NCI-H2029 (cell line): ENCODE measurements around the gene MANBA.

ENCODE experiments used
- DNase-seq: peaks from one replicate; lab custom pipeline; 2025; lab: John Stamatoyannopoulos, UW

Gene MANBA

DNA sequence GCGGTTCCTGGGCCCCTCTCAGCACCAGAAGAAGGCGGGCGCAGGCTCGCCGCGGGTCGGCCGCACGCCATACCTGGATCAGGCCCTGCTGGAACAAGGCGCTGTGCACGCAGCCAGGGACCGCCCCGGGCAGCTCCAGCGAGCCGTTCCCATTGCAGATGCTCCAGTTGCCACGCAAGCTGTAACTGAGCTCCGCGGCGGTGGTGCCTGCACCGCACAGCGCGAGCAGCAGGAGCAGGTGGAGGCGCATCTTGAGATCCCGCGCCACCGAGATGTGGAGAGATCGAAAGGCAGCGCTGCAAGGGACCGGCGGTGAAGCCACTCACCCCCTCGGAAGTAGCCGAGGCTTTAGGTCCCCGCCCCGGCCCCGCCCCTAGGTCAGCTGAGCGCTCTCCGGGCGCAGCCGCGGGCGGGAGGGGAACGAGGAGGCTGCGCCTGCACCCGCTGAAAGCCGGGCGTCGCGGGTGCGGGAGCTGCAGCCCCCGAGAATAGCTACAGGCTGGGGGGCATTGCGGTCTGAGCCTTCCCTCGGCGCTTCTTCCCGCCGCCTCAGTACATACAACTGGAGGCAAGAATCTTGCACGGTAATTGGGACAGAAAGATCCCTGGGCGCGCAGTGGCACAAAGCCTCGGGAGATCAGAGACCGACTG lies at the start of gene MANBA:
MANBA (minus strand) TSS at position 324 of the 651 bp plus-strand sequence; CDS start at position 250, 74 bp downstream.
- DNase-seq: peak; percentile 79

- DNase-seq: no peak
These were observed 48.9 kb upstream of the MANBA start for GRCh38 chr4:102809691-102810090.

- no peak for DNase-seq
These were observed 48.4 kb upstream of the MANBA start for GRCh38 chr4:102809190-102809589.

- no peak for DNase-seq
These were observed 47.2 kb upstream of the MANBA start for GRCh38 chr4:102808009-102808408.

- DNase-seq: no peak
These were observed 46.6 kb upstream of the MANBA start for GRCh38 chr4:102807345-102807744.

GRCh38 chr4:102799816-102800215 lies 39.0 kb upstream of the MANBA start:
- no peak for DNase-seq

- DNase-seq: no peak
These were observed 34.2 kb upstream of the MANBA start for GRCh38 chr4:102794999-102795398.

DNA sequence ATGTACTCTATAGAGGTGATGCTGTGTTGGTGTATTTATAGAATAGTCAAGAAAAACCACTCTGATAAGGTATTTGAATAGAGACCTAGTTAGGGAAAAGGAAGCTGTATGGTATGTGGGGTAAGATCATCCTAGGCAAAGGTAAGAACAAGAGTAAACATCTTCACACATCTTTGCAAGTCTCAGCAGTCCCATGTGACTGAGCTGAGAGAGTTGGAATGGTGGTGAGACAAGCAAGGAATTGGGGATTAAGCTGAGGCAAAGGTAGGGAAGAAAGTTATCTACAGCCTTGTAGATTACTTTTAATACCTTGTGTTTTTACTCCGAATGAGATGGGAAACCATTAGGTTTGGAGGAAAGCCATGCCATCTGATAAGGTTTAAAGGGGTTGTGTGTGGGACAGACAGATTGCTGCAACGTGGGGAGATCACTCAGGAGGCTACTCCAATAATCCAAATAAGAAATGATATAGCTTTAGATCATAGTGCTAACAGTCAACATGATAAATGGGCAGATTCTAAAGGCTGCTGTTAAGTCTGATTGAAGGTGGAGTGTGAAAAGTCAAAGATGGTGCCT lies 31.7 kb upstream of the MANBA start:
- DNase-seq: no peak

DNA sequence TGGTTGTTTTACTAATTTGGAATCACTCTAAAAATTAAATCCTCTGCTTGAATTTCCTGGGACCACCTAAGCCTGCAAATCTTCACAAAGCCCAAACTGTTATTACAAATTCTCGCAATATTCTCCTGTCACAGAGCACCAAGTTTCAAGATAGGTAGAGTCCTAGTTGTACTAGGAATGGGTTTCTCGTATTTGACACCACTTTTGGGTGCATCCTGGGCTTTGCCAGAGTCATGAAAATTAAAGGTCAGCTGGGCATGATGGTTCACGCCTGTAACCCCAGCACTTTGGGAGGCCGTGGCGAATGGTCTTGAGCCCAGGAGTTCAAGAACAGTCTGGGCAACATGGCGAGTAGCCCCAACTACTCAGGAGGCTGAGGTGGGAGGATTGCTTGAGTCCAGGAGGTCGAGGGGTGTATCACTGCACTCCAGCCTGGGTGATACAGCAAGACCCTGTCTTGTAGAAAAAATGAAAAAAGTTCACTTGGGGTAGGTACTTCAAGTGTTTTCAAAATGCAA lies 30.6 kb upstream of the MANBA start:
- DNase-seq: no peak

DNA sequence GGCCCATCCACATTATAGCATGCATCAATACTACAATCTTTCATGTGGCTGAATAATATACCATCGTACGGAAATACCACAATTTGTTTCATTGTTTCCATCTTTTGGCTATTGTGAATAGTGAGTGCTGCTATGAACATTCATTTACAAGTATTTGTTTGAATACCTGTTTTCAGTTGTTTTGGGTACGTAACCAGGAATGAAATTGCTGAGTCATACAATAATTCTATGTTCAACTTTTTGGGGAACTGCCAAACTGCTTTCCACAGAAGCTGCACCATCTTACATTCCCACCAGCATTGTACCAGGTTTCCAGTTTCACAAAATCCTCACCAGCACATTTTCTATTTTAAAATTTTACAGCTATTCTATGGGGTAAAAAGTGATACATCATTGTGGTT lies 28.5 kb upstream of the MANBA start:
- no peak for DNase-seq

GRCh38 chr4:102787944-102788343 lies 27.2 kb upstream of the MANBA start:
- DNase-seq: no peak

- DNase-seq: no peak
These were observed 26.5 kb upstream of the MANBA start for GRCh38 chr4:102787096-102787881.

DNA sequence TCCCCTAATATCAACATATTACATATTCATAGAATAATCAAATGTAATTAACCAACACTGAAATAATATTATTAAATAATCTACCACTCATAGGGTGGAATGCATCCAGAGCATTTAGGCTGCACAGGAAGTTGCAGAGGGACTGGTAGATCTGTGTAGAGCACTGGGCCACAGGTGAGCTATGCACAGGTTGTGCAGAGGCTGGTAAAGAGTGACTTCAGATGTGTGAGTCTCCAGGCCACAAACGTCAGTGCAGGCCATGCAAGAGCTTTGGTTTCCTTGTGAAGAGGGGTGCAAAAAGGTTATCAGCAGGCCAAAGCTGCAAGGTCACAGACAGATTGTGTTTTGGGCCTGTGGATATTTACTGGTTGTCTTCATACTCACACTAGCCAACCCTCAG lies 25.5 kb upstream of the MANBA start:
- DNase-seq: no peak

DNA sequence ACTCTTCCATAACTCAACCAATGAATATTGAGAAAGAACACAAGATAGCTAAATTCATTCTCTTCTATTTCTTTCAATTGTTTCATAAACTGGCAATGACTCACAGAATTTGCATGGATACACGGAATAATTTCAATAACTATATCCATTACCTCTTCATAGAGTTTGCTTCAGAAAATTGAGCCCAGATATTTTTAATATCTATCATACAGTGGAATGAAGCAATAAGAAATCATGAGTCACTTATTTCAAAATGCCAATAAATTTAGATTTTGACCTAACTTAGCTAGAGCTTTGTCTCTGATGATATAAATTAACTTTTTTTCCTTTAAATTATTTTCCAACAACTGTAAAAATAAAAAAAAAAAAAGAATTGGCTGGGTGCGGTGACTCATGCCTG lies 22.2 kb upstream of the MANBA start:
- no peak for DNase-seq

- DNase-seq: no peak
These were observed 20.8 kb upstream of the MANBA start for GRCh38 chr4:102781570-102781969.

DNA sequence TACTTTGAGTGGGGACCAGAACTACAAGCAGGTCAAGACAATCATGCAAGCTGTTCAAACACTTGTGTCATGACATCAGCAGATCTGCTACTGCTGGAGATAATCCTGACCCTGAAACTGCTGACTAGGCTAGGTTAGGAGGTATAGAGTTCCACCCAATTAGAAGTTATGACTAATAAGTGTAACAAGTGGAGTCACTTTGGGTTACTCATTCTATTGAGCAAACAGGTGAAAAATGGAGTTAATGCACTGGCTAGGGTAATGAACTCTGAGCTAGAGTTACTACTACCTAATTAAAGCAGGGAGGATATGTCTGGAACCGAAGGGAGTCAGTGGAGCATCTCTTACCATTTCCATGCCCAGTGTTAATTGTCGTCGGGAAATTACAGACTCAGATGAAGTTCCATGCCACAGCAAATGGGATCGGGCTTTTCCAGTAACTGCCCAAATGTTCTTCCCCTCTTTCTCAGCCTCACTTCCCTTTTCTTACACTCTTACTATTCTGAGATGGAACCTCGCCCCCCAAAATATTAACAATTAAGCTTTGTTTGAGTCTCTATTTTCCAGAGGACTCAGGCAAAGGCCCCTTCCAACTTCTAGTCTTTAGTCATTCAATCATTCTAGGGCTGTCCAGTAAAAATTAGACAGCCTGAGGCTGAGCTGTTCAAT lies 19.8 kb upstream of the MANBA start:
- DNase-seq: no peak

- DNase-seq: no peak
These were observed 18.4 kb upstream of the MANBA start for GRCh38 chr4:102779204-102779603.

GRCh38 chr4:102778720-102779119 lies 18.0 kb upstream of the MANBA start:
- DNase-seq: peak; percentile 55

GRCh38 chr4:102775805-102776204 lies 15.0 kb upstream of the MANBA start:
- no peak for DNase-seq

- no peak for DNase-seq
These were observed 13.5 kb upstream of the MANBA start for GRCh38 chr4:102774254-102774653.

- DNase-seq: no peak
These were observed 12.1 kb upstream of the MANBA start for GRCh38 chr4:102772738-102773340.

DNA sequence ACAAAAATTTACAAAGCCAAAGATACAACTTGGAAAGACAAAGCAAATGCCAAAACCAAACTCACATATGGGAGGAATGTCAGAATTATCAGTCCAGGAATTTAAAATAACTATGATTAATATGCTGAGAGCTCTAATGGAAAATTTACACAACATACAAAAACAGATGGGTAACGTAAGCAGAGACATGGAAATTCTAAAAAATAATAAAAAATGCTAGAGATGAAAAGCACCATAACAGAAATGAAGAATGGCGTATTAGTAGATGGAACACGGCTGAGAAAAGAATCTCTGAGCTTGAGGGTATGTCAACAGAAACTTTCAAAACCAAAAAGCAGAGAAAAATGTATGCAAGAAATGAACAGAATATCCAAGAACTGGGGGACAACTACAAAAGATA lies 4.1 kb upstream of the MANBA start:
- no peak for DNase-seq
